ENCODE results near the gene ZNF784.
"Not testable (repeated sequence)": the region's sequence is repeated elsewhere in the genome, so short reads cannot be mapped to it uniquely, and the experiment has no call there.

Gene ZNF784

DNA sequence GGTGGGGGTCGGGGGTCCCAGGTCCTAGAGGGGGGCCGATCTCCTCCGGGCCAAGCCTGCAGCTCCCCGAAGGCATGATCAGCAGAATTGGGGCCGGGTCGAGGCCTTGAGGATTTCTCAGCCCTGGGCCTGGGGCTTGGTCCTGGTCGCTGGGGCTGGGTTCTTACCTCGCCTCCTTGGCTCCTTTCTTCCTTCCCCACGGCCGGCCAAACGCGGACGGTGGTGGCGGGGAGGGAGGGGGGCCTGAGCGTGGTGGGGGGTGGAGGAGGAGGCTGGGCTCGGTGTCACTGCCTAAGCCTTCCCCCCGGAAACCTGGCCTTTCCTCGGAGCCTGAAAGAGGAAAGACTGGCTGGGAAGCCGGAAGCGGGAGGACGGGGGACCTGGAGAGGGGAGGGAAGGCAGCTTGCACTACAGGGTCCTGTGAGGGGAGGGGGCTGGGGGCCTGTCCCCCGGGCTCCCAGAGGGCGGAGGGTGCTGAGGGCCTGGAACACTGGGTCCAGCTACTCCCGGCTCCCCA lies 43.7 kb downstream of the ZNF784 start, which contains the start of gene ZNF579:
TSS of gene ZNF579 (minus strand) at position 221 of the 517 bp plus-strand sequence. CDS start 1,209 bp downstream, outside the sequence.
- TF ChIP-seq, protein P1, sequence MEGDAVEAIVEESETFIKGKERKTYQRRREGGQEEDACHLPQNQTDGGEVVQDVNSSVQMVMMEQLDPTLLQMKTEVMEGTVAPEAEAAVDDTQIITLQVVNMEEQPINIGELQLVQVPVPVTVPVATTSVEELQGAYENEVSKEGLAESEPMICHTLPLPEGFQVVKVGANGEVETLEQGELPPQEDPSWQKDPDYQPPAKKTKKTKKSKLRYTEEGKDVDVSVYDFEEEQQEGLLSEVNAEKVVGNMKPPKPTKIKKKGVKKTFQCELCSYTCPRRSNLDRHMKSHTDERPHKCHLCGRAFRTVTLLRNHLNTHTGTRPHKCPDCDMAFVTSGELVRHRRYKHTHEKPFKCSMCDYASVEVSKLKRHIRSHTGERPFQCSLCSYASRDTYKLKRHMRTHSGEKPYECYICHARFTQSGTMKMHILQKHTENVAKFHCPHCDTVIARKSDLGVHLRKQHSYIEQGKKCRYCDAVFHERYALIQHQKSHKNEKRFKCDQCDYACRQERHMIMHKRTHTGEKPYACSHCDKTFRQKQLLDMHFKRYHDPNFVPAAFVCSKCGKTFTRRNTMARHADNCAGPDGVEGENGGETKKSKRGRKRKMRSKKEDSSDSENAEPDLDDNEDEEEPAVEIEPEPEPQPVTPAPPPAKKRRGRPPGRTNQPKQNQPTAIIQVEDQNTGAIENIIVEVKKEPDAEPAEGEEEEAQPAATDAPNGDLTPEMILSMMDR (IDR thresholded peaks at IDR 0.05; ENCODE audit: low read depth, low read length), result no peak
- peak; percentile 76 for DNase-seq (ENCODE audit: extremely low read depth, low read depth)

DNA sequence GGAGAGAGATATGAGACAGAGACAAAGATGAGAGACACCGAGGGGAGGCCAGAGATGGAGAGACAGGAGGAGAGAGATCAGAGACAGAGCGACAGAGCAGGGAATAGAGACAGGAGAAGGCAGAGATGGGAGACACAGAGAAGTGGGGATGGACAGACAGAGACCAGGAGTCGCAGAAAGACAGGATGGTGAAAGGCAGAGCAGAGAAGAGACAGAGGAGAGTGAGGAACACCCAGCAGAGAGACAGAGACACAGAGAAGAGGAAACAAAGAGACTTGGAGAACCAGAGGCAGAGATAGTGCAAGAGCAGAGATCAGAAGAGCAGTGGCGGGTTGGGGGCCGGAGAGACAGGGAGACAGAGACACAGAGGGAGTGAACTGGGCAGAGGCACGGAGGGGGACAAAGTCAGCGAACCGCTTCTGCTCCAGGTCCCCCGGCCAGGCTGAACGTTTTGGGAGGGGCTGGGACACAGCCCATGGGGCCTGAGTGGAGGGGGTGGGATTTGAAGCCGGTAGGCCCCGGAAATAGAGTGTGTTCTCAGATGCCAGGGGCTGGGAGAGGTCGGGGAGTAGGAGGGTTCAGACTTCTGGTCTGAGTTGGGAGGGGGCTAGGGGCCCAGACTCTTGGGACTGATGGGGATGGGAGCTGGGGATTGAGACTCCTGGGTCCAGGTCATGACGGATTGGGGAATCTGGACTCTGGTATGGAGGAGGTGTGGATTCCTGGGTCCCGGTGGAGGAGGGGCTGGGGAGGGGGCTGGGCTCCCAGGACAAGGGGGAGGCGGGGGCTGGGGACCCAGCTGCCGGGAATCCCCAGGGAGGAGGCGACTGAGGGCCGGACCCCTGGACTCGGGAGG lies 44.4 kb downstream of the ZNF784 start:
- TF ChIP-seq, protein P1 (IDR thresholded peaks at IDR 0.05; ENCODE audit: low read depth, low read length), result no peak
- DNase-seq (ENCODE audit: extremely low read depth, low read depth), result no peak

DNA sequence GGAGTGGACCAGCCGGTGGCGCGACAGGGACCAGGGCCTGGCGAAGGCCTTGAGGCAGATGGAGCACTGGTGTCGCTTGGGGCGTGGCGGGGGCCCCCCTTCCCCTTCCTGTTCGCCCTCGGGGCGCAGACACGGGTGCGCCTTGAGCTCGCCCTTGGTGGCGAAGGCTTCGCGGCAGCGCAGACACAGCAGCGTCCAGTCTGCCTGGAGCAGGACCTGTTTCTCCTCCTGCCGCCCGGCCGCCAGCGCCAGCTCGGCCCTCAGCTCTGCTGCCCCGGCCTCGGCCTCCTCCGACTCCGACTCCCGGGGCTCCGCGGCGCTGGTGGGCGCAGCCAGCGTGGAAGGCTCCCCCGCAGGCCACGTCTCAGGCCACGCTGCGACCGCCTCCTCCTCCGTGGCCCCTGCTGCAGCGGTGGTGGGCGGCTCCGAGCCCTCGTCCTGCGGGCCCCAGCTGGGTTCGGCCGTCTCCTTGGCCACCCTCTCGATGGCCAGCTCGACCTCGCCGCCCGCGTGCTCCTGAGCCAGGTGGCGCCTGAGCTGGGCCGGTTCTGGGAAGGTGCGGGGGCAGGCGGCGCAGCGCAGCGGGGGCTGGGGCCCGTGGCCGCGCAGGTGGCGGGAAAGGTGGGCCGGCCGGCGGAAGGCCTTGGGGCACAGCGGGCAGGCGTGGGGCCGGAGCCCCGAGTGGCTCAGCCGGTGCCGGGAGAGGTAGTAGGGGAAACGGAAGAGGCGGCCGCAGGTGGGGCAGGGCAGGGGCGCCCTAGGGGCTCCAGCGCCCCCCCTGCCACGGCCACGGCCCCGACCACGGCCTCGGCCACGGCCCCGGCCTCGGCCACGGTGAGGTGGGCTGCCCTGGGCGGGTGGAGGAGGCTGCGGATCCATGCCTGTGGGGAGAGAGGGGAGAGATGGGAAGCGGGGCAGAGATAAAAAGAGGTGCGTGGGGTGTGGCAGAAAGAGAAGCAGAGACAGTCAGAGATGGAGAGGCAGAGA lies 45.3 kb downstream of the ZNF784 start:
- no peak for DNase-seq (ENCODE audit: extremely low read depth, low read depth)
- TF ChIP-seq, protein P1 (IDR thresholded peaks at IDR 0.05; ENCODE audit: low read depth, low read length), result no peak

DNA sequence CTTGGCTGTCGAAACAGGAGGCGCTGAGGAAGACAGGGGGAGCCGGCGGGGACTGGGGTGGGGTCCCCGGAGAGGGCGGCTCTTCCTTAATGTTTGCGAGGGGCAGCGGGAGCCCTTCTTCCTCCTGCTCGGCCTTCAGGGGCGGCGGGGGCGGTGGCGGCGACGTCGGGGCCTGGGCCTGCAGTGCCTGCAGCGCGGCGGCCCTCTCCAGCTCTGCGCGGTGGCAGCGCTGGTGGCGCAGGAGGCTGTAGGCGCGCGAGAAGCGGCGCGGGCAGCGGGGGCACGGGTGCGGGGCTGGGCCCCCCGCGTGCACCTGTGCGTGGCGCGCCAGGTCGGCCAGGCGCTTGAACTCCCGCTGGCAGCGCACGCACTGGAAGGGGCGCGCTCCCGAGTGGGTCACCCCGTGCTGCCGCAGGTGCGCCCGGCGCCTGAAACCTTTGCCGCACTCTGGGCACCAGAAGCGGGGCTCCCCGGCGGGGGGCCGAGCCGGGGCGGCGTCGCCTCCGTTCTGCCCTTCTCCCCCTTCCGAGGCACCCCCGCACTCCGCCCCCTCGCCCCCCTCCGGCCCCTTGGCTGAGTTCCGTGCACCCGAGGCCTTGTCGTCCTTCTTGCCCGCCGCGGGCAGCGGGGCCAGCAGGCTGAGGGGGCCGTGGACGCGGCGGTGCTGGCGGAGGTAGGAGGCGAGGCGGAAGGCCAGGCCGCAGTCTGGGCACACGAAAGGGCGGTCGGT lies 46.2 kb downstream of the ZNF784 start:
- DNase-seq (ENCODE audit: extremely low read depth, low read depth), result no peak
- TF ChIP-seq, protein P1 (IDR thresholded peaks at IDR 0.05; ENCODE audit: low read depth, low read length), result no peak

DNA sequence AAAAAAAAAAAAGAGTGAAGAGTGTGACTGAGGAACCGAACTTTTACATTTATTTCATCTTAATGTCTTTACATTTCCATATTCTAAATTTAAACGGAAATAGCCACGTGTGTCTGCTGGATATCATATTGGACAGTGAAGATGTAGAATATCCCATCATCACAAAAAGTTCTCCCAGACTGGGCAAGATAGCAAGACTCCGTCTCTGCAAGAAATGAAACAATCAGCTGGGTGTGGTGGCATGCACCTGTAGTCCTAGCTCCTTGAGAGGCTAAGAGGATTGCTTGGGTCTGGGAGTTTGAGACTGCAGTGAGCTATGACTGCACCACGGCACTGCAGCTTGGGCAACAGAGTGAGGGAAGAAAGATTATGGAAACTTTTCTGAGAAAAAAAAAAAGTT lies 47.6 kb downstream of the ZNF784 start:
- no peak for DNase-seq (ENCODE audit: extremely low read depth, low read depth)
- TF ChIP-seq, protein P1 (IDR thresholded peaks at IDR 0.05; ENCODE audit: low read depth, low read length), result no peak

DNA sequence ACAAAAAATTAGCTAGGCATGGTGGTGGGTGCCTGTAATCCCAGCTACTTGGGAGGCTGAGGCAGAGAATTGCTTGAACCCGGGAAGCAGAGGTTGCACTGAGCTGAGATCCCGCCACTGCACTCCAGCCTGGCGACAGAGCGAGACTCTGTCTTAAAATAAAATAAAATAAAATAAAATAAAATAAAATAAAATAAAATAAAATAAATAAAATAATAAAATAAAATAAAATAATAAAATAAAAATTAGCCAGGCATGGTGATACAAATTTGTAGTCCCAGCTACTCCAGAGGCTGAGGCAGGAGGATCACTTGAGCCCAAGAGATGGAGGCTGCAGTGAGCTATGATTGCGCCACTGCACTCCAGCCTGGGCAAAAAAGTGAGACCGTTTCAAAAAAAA lies 50.4 kb downstream of the ZNF784 start:
- DNase-seq (ENCODE audit: extremely low read depth, low read depth), result not testable (repeated sequence)
